Femur (tissue), 1 donor: ENCODE data around the gene TSEN54.
A peak's percentile ranks its signal among the peaks of the same experiment; 100 is the strongest.

ENCODE experiments used
- DNase-seq: peaks from one replicate; pipeline ENCODE4 v3.0.0-alpha.2; 2017

Gene TSEN54

GRCh38 chr17:75488693-75489510 is 27.4 kb upstream of the TSEN54 start:
- no peak for DNase-seq

GRCh38 chr17:75489511-75489955 is 26.8 kb upstream of the TSEN54 start:
- no peak for DNase-seq

- DNase-seq, result peak; percentile 61
These were observed 26.1 kb upstream of the TSEN54 start for GRCh38 chr17:75490173-75490743.

GRCh38 chr17:75490953-75491649 is 25.2 kb upstream of the TSEN54 start:
- DNase-seq, result no peak

- no peak for DNase-seq
These were observed 24.6 kb upstream of the TSEN54 start for GRCh38 chr17:75491680-75492079.

GRCh38 chr17:75492555-75493168 is 23.7 kb upstream of the TSEN54 start:
- no peak for DNase-seq

- no peak for DNase-seq
These were observed 22.7 kb upstream of the TSEN54 start for GRCh38 chr17:75493476-75494129.

- DNase-seq, result no peak
These were observed 21.9 kb upstream of the TSEN54 start for GRCh38 chr17:75494326-75494877.

GRCh38 chr17:75496005-75496404 is 20.3 kb upstream of the TSEN54 start:
- no peak for DNase-seq

- DNase-seq, result peak; percentile 33
These were observed 18.1 kb upstream of the TSEN54 start for GRCh38 chr17:75498039-75498725.

- DNase-seq, result peak; percentile 37
These were observed 17.6 kb upstream of the TSEN54 start for GRCh38 chr17:75498726-75499213.

GRCh38 chr17:75499313-75500022 is 16.9 kb upstream of the TSEN54 start:
- DNase-seq, result peak; percentile 36

GRCh38 chr17:75500419-75501216 is 15.7 kb upstream of the TSEN54 start:
- DNase-seq, result no peak

- DNase-seq, result peak; percentile 60
These were observed 14.8 kb upstream of the TSEN54 start for GRCh38 chr17:75501378-75502071.

- DNase-seq, result no peak
These were observed 14.1 kb upstream of the TSEN54 start for GRCh38 chr17:75502072-75502720.

GRCh38 chr17:75502721-75503329 is 13.5 kb upstream of the TSEN54 start:
- DNase-seq, result no peak

GRCh38 chr17:75503337-75503950 is 12.9 kb upstream of the TSEN54 start:
- DNase-seq, result no peak

GRCh38 chr17:75503976-75504346 is 12.4 kb upstream of the TSEN54 start:
- DNase-seq, result no peak
